Neural progenitor cell (in vitro differentiated cells): ENCODE results near the gene PPP6R3.

Experiments used
- CTCF ChIP-seq: fragments of 200-600 bp; sonication (generic); IDR thresholded peaks from 2 replicates; pipeline ENCODE4 v1.5.1; 2017; ENCODE audit warnings: antibody characterized with exemption, mild to moderate bottlenecking
- EZH2phosphoT487 ChIP-seq: fragments of 200-600 bp; sonication (generic); IDR thresholded peaks from 2 replicates; pipeline ENCODE4 v1.6.1; 2017; ENCODE audit warnings: antibody characterized with exemption

GRCh38 chr11:68447015-68447801 is 13.3 kb upstream of the PPP6R3 start:
- peak; percentile 87 for TF ChIP-seq CTCF
- TF ChIP-seq EZH2phosphoT487 = no peak
